HG03432 (cell line): ENCODE measurements around the gene EPHB6.

Source experiments
- ATAC-seq: cut with Tn5 transposase; IDR thresholded peaks from one replicate; pipeline ENCODE4 v1.9.1; 2021; ENCODE audit warnings: mild to moderate bottlenecking, moderate library complexity; ENCODE audit not compliant: unreplicated experiment

EPHB6 gene, protein sequence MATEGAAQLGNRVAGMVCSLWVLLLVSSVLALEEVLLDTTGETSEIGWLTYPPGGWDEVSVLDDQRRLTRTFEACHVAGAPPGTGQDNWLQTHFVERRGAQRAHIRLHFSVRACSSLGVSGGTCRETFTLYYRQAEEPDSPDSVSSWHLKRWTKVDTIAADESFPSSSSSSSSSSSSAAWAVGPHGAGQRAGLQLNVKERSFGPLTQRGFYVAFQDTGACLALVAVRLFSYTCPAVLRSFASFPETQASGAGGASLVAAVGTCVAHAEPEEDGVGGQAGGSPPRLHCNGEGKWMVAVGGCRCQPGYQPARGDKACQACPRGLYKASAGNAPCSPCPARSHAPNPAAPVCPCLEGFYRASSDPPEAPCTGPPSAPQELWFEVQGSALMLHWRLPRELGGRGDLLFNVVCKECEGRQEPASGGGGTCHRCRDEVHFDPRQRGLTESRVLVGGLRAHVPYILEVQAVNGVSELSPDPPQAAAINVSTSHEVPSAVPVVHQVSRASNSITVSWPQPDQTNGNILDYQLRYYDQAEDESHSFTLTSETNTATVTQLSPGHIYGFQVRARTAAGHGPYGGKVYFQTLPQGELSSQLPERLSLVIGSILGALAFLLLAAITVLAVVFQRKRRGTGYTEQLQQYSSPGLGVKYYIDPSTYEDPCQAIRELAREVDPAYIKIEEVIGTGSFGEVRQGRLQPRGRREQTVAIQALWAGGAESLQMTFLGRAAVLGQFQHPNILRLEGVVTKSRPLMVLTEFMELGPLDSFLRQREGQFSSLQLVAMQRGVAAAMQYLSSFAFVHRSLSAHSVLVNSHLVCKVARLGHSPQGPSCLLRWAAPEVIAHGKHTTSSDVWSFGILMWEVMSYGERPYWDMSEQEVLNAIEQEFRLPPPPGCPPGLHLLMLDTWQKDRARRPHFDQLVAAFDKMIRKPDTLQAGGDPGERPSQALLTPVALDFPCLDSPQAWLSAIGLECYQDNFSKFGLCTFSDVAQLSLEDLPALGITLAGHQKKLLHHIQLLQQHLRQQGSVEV

DNA sequence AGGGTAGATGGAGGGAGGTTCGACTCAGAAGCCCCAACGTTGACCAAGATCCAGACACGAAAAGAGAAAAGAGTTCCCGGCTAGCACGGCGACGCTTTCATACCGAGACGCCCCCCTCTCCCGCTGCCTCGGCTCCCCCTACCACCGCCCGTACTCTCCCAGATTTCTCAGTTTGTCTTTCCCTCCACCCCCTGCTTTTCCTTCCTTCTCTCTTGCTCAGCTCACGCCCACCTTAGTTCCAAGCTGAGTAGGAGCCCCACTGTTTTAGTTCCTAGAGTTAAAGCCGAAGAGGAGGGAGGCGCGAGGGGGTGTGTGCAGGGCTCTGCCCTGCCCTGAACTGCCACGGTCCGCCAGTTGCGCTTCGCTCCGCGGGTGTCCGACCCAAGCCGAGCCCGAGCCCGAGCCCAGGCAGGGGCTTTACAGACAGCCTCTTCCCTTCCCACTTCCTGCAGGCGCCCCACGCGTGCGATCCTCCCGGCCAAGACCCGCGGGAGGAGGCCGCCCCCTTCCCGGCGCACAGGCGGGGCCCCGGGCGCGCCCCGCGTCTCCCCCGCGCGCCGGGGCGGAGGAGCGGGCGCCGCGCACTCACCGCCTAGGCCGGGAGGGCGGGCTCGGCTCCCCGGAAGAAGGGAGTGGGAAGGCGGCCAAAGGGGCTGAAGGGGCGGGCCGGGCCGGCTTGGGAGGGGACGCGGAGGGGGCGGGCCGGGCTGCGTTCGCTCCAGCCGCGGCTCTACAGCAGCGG is at the start of gene EPHB6:
EPHB6 (plus strand) TSS at position 705 of the 742 bp plus-strand sequence. CDS start 8,152 bp downstream, outside the sequence.
- peak; percentile 63 for ATAC-seq

DNA sequence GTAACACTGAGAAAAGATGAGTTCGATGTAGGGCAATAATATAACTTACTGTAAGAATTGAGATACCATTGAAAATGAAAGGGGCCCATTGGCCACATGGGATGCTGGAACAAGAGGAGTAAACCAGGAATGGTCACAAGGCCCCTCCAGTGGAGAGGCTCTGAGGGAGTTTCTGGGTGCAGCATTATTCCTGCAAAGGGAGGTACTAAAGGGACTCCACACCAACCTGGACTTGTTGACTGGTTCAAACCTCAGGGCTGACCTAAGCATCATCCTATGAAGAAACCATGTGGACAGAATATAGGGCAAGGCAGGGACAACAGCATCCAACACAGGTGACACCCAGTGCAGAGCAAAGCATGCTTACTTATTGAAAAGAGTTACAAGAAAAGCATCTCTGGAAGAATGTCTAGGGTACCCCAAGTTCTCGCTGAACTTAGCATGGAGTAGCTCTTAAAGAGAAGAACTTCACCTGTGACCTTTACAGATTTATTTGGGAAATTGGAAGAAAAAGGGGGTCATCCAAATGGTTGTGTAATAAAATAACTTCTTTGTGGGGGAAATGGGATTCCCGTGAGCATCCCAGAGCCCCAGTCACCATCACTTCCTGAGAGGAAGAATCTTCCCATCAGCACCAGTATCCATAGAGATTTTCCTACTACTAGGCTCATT is 49.4 kb upstream of the EPHB6 start:
- ATAC-seq: no peak

DNA sequence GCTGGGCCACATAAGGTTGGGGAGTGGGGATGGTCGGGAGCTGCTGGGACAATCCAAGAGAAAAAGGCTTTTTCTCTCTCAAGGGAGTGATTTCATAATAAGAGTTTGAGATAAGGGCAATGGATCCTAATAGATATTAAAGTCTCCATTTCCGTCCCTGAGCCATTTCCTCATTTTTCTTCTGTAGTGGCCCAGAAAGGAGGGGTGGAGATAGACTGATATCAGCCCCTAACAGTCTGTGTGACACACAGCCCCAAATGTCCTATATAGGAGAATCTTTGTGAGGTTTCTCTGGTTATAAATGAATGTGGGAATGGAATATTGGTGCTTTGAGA is 48.9 kb upstream of the EPHB6 start:
- ATAC-seq: no peak

GRCh38 chr7:142806957-142807356 is 47.9 kb upstream of the EPHB6 start:
- no peak for ATAC-seq

DNA sequence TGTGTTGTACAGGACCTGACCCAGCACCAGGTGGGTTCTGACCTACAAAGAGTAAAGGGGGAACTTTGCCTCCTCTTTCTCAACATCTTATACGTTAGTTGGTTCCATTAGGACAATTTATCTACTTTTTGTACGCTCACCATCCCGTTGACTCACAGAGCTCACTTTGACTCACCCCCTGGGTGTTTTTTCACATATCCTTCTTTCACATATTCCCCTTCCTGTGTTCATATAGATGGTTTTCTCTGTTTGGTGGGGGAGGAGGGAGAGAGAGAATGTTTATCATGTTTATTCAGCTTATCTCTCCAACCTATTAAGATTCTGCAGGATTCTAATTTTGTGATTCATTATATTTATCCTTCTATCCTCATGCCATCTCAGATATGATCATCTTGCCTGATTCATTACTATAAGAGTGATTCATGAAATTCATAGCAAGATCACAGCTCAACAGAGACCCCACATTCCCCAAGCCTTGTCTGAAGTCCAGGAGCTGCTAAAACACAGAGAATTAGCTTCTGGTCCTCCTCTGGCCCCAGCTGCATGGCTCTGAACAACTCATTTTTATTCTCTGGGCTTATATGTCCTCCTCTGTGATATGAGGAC is 46.9 kb upstream of the EPHB6 start:
- ATAC-seq: peak; percentile 19

DNA sequence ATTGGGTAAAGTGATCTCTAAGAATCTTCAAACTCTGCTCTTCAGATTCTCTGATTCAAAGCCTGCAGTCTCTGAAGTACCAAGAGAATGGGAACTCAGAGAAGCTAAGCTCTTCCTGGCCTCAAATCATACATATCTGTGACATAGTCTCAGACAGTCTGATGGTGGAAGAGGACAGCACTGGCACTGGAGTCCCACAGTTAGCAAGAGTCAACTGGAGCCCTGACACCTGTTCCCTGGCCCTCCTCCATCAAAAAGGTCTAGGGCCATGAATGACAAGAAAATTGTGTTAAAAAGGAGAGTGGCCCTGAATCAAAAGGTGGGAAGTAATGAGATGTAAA is 46.4 kb upstream of the EPHB6 start:
- ATAC-seq: peak; percentile 33

DNA sequence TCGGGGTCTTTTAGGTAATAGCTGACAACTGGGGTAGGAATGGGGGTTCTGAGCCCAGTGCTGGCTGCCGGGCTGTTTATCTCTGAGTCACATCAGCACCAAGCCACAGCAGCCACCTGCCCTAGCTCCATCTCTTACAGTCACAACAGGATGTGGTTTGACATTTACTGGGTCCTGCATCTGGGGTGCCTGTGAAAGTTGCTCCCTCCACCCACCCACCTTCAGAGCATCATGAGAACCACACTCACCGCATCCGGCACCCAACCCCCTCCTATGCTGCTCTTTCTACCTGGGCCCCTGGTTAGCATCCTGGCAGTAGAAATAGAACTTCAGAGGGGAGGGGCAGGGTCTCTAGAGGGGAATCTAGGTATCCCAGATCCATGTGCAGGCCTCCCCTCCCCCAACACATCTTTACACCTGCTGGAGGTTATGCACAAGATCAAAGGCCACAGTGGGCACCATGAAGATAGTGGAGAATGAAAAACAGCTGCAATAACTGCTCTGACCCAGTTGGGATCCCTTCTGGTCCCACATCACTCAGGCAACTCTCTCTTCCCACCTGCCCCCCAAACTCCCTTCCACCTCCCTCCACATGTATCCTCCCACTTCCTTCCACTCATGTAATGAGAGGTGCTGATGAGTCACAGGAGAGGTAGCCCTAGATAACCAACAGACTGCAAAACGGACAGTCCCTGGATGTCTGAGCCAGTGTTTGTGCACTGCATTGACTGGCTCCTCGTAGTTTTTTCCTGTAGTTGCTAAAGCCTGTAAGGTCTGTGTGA is 45.9 kb upstream of the EPHB6 start:
- ATAC-seq: peak; percentile 87

DNA sequence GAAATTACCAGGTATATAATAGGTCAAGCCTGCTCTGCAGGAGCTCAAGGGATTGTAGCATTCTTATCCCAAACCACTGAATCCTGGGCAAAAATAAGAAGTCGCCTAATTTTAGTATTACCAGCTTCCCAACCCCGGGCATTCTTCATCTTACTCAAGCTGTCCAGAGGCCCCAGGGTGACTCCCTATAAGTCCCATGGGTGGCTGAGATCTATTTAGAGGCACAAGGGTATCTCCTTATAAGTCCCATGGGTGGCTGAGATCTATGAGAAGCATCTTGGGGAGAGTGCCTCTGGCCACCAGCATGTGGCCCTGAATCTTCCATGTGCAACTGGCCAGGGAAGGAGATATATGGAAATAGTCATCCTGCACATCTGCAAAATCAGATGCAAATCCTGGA is 45.2 kb upstream of the EPHB6 start:
- no peak for ATAC-seq

- ATAC-seq: no peak
These were observed 43.6 kb upstream of the EPHB6 start for GRCh38 chr7:142811154-142811737.

DNA sequence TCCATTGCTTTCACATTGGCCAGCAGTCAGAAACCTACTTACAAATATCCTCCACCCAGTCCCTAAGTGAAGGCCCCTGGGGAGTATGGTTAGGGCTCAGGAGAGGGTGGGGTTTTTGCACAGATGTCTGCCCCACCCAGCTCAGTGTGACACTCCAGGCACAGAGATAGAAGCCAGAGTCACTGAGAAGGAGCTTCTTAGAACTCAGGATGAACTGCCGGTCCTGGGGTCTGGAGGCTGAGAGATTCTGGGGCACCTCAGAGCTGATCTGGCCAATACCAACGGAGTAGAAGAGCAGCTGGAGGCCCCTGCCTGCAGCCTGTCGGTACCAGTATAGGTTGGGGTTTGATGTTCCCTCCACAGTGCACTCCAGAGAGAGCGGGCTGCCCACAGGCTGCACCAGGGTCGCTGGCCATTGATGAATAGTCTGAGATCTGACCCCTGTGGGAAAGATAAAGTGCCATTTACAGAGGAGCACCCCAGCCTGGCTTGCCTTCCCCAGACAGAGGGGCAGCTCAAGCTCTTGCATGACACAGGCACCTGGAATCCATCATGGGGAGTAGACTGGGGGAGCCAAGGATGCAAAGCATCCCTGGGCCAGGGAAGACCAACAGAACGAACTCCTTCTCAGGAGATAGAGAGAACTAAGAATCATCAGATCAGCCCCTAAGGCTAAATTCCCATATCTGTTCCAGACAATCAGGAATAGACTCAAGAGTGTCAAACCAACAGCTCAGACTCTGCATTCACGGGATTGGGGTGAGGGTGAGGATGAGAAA is 42.2 kb upstream of the EPHB6 start:
- no peak for ATAC-seq

- ATAC-seq: no peak
These were observed 41.6 kb upstream of the EPHB6 start for GRCh38 chr7:142813226-142813625.

DNA sequence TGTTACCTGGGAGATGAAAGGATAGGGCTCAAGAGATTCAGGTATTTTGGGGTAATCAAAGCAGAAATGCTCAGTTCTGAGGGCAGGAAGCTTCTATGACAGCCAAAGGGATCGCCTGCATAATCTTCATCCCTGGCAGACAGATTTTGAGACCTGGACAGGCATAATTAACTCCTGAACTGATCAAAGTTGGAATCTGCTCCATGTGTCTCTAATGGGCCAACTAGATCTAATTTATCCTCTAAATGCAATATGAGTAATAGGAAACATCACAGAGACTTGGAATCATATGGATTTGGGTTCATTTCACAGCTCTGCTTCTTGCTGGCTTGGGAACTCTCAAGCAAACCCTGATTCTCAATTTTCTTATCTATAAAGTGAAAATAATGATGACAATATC is 41.2 kb upstream of the EPHB6 start:
- no peak for ATAC-seq

- no peak for ATAC-seq
These were observed 40.4 kb upstream of the EPHB6 start for GRCh38 chr7:142814451-142814850.

DNA sequence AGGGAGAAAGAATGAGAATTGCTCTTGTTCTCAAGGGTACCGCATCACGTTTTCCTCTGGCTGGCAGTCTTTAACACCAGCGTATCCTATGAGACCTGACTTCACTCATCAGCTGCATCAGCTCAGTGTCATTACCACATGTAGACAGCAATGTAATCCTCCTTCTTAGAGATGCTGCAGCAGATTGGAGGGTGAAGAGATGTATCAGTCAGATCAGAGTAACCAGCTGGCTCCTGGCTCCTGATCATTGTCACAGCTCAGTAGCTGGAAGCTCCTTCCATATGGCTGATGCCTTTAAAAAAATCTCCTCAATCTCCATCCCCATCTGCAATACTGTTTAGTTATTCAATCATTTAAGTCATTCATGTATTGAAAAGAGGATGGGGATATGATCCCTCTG is 39.7 kb upstream of the EPHB6 start:
- no peak for ATAC-seq

- no peak for ATAC-seq
These were observed 37.4 kb upstream of the EPHB6 start for GRCh38 chr7:142817506-142817905.

DNA sequence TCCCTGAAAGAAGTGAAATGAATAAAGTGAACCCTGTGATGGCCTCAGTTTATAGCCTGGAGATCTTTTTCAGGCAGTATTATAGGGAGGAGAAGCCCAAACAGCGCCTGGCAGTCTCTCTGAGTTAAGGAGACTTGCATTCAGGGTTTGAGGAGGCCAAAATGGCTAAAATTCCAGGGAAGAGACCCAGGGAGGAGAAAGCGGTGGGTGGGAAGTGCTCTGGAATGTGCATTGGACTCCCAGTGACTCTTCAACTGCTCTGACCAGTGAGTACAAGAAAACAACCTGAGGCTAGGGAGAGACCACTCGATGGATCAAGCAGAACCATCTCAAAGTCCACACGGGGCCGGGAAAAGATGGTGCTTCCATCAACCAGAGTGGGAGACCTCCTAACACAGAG is 35.3 kb upstream of the EPHB6 start:
- no peak for ATAC-seq

DNA sequence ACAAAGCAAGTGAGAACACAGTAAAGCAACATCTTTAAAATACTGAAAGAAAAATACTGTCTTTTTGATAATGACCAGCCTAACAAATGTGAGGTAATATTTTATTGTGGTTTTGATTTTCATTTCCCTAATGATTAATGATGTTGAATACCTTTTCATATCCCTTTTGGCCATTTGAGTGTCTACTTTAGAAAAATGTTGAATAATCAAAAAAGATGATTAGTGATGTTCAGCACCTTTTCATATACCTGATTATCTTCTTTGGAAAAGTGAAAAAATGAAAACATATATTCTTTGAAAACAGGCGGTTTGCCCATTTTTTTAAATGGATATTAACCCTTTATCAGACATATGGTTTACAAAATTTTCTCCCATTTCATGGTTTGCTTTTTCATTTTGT is 32.2 kb upstream of the EPHB6 start:
- ATAC-seq: no peak

DNA sequence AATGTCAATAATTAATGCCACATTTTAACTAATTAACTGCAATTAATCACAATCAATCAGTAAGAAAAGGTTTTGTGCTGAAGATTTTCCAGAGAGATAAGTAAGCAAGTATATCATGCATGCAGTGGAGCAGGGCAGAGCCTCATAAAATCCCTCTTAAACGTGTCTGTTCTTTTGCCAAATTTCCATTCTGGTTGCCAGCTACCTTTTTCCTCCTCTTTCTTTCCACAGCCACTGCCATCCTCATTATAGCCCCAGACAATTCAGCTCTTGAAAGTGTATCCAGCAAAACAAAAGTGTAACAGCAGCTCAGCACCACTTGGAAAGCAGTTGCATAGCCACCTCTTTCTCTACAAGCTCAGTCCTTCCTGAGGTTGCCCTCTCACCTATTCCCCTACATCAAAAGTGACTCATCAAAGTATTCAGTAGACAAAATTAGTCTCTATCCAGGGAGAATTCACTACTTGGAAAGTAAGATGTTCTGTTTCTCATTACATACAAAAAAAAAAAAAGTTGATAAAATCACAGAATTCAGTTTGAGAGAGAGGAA is 26.9 kb upstream of the EPHB6 start:
- ATAC-seq: no peak
